ENCODE measurements around the gene TRIM8.

The TRIM8 gene

DNA sequence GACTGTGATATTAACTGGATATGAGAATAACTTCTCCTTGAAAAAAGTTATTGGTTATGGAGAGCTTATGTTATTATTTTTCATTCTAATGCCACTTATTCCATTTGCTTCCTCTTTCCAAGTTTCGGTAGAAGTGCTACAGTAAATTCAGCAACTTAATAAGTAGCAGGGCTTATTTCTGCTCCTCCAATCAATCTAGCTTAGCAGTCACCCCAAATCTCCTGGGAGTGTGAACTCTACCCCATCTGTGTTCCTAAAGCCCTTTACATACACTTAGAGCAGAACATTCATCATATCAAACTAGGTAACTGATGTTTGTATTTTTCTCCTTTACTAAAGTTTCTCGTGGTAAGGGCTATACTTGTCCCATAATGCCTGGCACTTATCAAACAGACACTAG, 61.3 kb downstream of the TRIM8 start:
- H3K4me1 ChIP-seq (ENCODE audit: control insufficient read depth, insufficient read depth, low read depth, low read length): peaks cover 19% of the 10 kb centered on the region

More for the DNA sequence above, 61.3 kb downstream of the TRIM8 start:
- H3K79me1 ChIP-seq (replicated peaks; ENCODE audit: low read length, poor library complexity, severe bottlenecking): peaks cover 4% of the 10 kb centered on the region
- H3K27ac ChIP-seq (ENCODE audit: low read length, poor library complexity, severe bottlenecking): peak overlapping the region; percentile 90
- H2AFZ ChIP-seq (ENCODE audit: low read depth, low read length): no peak overlapping the region
- no peak overlapping the region for H4K91ac ChIP-seq (ENCODE audit: low read length)
- DNase-seq: no peak
- no peak overlapping the region for H3K4ac ChIP-seq (ENCODE audit: low read depth in 1 of 2, low read length in 2 of 2)
- no peak overlapping the region for H2BK120ac ChIP-seq (ENCODE audit: low read depth, low read length)
- H2BK12ac ChIP-seq (ENCODE audit: low read length in 2 of 2): no peak overlapping the region
- no peak overlapping the region for H3K4me3 ChIP-seq (ENCODE audit: insufficient read depth in 1 of 2, low read depth in 1 of 2, low read length in 2 of 2)
- H3K27me3 ChIP-seq (ENCODE audit: control insufficient read depth in 1 of 2, insufficient read depth in 1 of 2, low read length in 2 of 2): no peaks in the 10 kb centered on the region
- H3K18ac ChIP-seq (ENCODE audit: low read depth in 1 of 2, low read length in 2 of 2): no peak overlapping the region
- no peak overlapping the region for H3K23ac ChIP-seq (ENCODE audit: low read length in 2 of 2)
- H3K4me2 ChIP-seq (ENCODE audit: low read length, poor library complexity, severe bottlenecking): no peak overlapping the region
- 80% methylated on average over 2 of the region's 2 CpGs for WGBS
- H2BK5ac ChIP-seq (ENCODE audit: low read depth, low read length, poor library complexity, severe bottlenecking): peak overlapping the region; percentile 49
- H4K8ac ChIP-seq (ENCODE audit: low read length): no peak overlapping the region
- no peak overlapping the region for H3K14ac ChIP-seq (ENCODE audit: low read length in 2 of 2)
- H2BK15ac ChIP-seq (ENCODE audit: low read depth, poor library complexity, severe bottlenecking): no peak overlapping the region
- H3K36me3 ChIP-seq (ENCODE audit: control insufficient read depth in 1 of 2, insufficient read depth in 2 of 2, low read depth in 1 of 2, low read length in 2 of 2): peaks cover 0 to 7% of the 10 kb centered on the region in 2 experiments
- H3K9me3 ChIP-seq (ENCODE audit: control insufficient read depth, low read length): no peaks in the 10 kb centered on the region
- H2AK5ac ChIP-seq (ENCODE audit: low read length, severe bottlenecking): peak overlapping the region; percentile 7
- H3K9ac ChIP-seq (ENCODE audit: low read length): no peak overlapping the region

All from mesenchymal stem cell (in vitro differentiated cells and primary cell).